Mucosa of stomach (tissue), 1 donor: ENCODE data around the gene PEX26.
"Not testable (repeated sequence)": the region's sequence is repeated elsewhere in the genome, so short reads cannot be mapped to it uniquely, and the experiment has no call there.

Experiments
- H3K27me3 ChIP-seq: one replicate; pipeline ENCODE4 v1.7.0; 2013; ENCODE audit warnings: mild to moderate bottlenecking, low read length; ENCODE audit not compliant: control insufficient read depth, insufficient read depth
- H3K36me3 ChIP-seq: one replicate; pipeline ENCODE4 v1.7.0; 2013; ENCODE audit warnings: low read length; ENCODE audit not compliant: control insufficient read depth, insufficient read depth
- H3K4me1 ChIP-seq: one replicate; pipeline ENCODE4 v1.7.0; 2013; ENCODE audit warnings: mild to moderate bottlenecking, low read length; ENCODE audit not compliant: control insufficient read depth, insufficient read depth
- H3K4me3 ChIP-seq: one replicate; pipeline ENCODE4 v1.7.0; 2013; ENCODE audit warnings: low read length
- H3K9ac ChIP-seq: one replicate; pipeline ENCODE4 v1.7.0; 2013; ENCODE audit warnings: mild to moderate bottlenecking, low read length, moderate library complexity
- H3K9me3 ChIP-seq: one replicate; pipeline ENCODE4 v1.7.0; 2013; ENCODE audit warnings: mild to moderate bottlenecking, low read length, moderate library complexity; ENCODE audit not compliant: control insufficient read depth
- donor health status: Pancreatic carcinoma.

The PEX26 gene

GRCh38 chr22:18067548-18068341 lies 10.0 kb upstream of the PEX26 start:
- no peaks in the 10 kb centered on the region for H3K9me3 ChIP-seq
- peaks cover 2% of the 10 kb centered on the region for H3K4me1 ChIP-seq
- H3K27me3 ChIP-seq = no peaks in the 10 kb centered on the region
- no peaks in the 10 kb centered on the region for H3K36me3 ChIP-seq
- H3K4me3 ChIP-seq = no peak overlapping the region
- peak overlapping the region; percentile 16 for H3K9ac ChIP-seq

GRCh38 chr22:18068381-18068988 lies 9.3 kb upstream of the PEX26 start:
- Histone ChIP-seq H3K4me1 (no peaks in the 10 kb centered on the region), H3K9ac (peak overlapping the region; percentile 16), H3K27me3 (no peaks in the 10 kb centered on the region), H3K4me3 (no peak overlapping the region), H3K36me3 (no peaks in the 10 kb centered on the region), H3K9me3 (no peaks in the 10 kb centered on the region)

- Histone ChIP-seq H3K4me1 (no peaks in the 10 kb centered on the region), H3K9me3 (no peaks in the 10 kb centered on the region), H3K4me3 (no peak overlapping the region), H3K36me3 (no peaks in the 10 kb centered on the region), H3K9ac (no peak overlapping the region), H3K27me3 (no peaks in the 10 kb centered on the region)
These were observed 8.7 kb upstream of the PEX26 start for GRCh38 chr22:18069041-18069440.

GRCh38 chr22:18070041-18070440 lies 7.7 kb upstream of the PEX26 start:
- Histone ChIP-seq H3K4me3 (no peak overlapping the region), H3K9me3 (no peaks in the 10 kb centered on the region), H3K27me3 (no peaks in the 10 kb centered on the region), H3K36me3 (no peaks in the 10 kb centered on the region), H3K4me1 (no peaks in the 10 kb centered on the region), H3K9ac (no peak overlapping the region)

GRCh38 chr22:18070556-18071306 lies 7.1 kb upstream of the PEX26 start:
- no peaks in the 10 kb centered on the region for H3K9me3 ChIP-seq
- H3K4me1 ChIP-seq = no peaks in the 10 kb centered on the region
- no peak overlapping the region for H3K4me3 ChIP-seq
- H3K36me3 ChIP-seq = no peaks in the 10 kb centered on the region
- H3K9ac ChIP-seq = no peak overlapping the region
- no peaks in the 10 kb centered on the region for H3K27me3 ChIP-seq

GRCh38 chr22:18071307-18071967 lies 6.4 kb upstream of the PEX26 start:
- H3K36me3 ChIP-seq, H3K4me3 ChIP-seq, H3K4me1 ChIP-seq, H3K9ac ChIP-seq, H3K27me3 ChIP-seq, H3K9me3 ChIP-seq: not testable (repeated sequence)

GRCh38 chr22:18071968-18072310 lies 5.9 kb upstream of the PEX26 start:
- H3K4me3 ChIP-seq = no peak overlapping the region
- no peaks in the 10 kb centered on the region for H3K27me3 ChIP-seq
- no peak overlapping the region for H3K9ac ChIP-seq
- no peaks in the 10 kb centered on the region for H3K4me1 ChIP-seq
- no peaks in the 10 kb centered on the region for H3K9me3 ChIP-seq
- no peaks in the 10 kb centered on the region for H3K36me3 ChIP-seq

- no peaks in the 10 kb centered on the region for H3K4me1 ChIP-seq
- H3K36me3 ChIP-seq = no peaks in the 10 kb centered on the region
- no peaks in the 10 kb centered on the region for H3K27me3 ChIP-seq
- H3K9ac ChIP-seq = no peak overlapping the region
- H3K9me3 ChIP-seq = no peaks in the 10 kb centered on the region
- H3K4me3 ChIP-seq = no peak overlapping the region
These were observed 4.3 kb upstream of the PEX26 start for GRCh38 chr22:18073467-18073866.

- not testable (repeated sequence) for H3K36me3 ChIP-seq, H3K4me1 ChIP-seq, H3K27me3 ChIP-seq, H3K4me3 ChIP-seq, H3K9ac ChIP-seq, H3K9me3 ChIP-seq
These were observed 3.9 kb upstream of the PEX26 start for GRCh38 chr22:18073927-18074326.

GRCh38 chr22:18075101-18075719 lies 2.6 kb upstream of the PEX26 start:
- Histone ChIP-seq H3K4me3 (no peak overlapping the region), H3K36me3 (no peaks in the 10 kb centered on the region), H3K9me3 (no peaks in the 10 kb centered on the region), H3K4me1 (no peaks in the 10 kb centered on the region), H3K27me3 (no peaks in the 10 kb centered on the region), H3K9ac (no peak overlapping the region)

GRCh38 chr22:18075720-18076497 lies 1.9 kb upstream of the PEX26 start:
- Histone ChIP-seq H3K36me3 (no peaks in the 10 kb centered on the region), H3K4me3 (no peak overlapping the region), H3K9ac (no peak overlapping the region), H3K27me3 (no peaks in the 10 kb centered on the region), H3K4me1 (no peaks in the 10 kb centered on the region), H3K9me3 (no peaks in the 10 kb centered on the region)
